Gastrocnemius medialis (tissue), 4 donors: ENCODE data around the gene HOXD9.

Source experiments
- CTCF ChIP-seq, 5 experiments: fragments of 450-650 bp in 3 of 5; fragments of 200-600 bp in 2 of 5; sonication (generic) in 2 of 5; IDR thresholded peaks in 4 of 5; conservative IDR thresholded peaks in 1 of 5; 1 replicate in 4 of 5; 2 replicates in 1 of 5; pipeline ENCODE4 v1.5.1; 2016 to 2019; ENCODE audit warnings: antibody characterized with exemption in 5 of 5, mild to moderate bottlenecking in 3 of 5, moderate library complexity in 3 of 5
- POLR2A ChIP-seq, 2 donors: fragments of 450-650 bp; IDR thresholded peaks; one replicate each; pipeline ENCODE4 v1.6.1; 2017; ENCODE audit warnings: antibody characterized with exemption in 2 of 2, mild to moderate bottlenecking in 2 of 2, moderate library complexity in 2 of 2

- TF ChIP-seq POLR2A (IDR thresholded peaks at IDR 0.05): no peak
- TF ChIP-seq CTCF (IDR thresholded peaks at IDR 0.05 in 4 of 5, conservative IDR thresholded peaks at IDR 0.05 in 1 of 5): no peak
These were observed 32.6 kb upstream of the HOXD9 start for GRCh38 chr2:176089843-176090395.
